GM21619 (cell line): ENCODE measurements around the gene MEG3.

Source experiments
- ATAC-seq: cut with Tn5 transposase; IDR thresholded peaks from one replicate; pipeline ENCODE4 v1.9.1; 2021; ENCODE audit not compliant: unreplicated experiment

The MEG3 gene

GRCh38 chr14:100825713-100826331 lies at the start of gene MEG3:
Gene MEG3 (plus strand): TSS chr14:100826118.
- ATAC-seq = no peak

GRCh38 chr14:100776681-100777365 lies 49.1 kb upstream of the MEG3 start:
- no peak for ATAC-seq

GRCh38 chr14:100777366-100777817 lies 48.5 kb upstream of the MEG3 start:
- ATAC-seq = no peak

- no peak for ATAC-seq
Measured at GRCh38 chr14:100777818-100778525, 47.9 kb upstream of the MEG3 start.

- no peak for ATAC-seq
Measured at GRCh38 chr14:100778526-100778882, 47.4 kb upstream of the MEG3 start.

GRCh38 chr14:100778951-100779690 lies 46.8 kb upstream of the MEG3 start:
- no peak for ATAC-seq

GRCh38 chr14:100779691-100780080 lies 46.2 kb upstream of the MEG3 start:
- no peak for ATAC-seq

GRCh38 chr14:100780246-100780645 lies 45.7 kb upstream of the MEG3 start:
- no peak for ATAC-seq

- ATAC-seq = no peak
Measured at GRCh38 chr14:100780646-100781355, 45.1 kb upstream of the MEG3 start.

GRCh38 chr14:100781952-100782351 lies 44.0 kb upstream of the MEG3 start:
- ATAC-seq = no peak

- no peak for ATAC-seq
Measured at GRCh38 chr14:100782516-100783320, 43.2 kb upstream of the MEG3 start.

- no peak for ATAC-seq
Measured at GRCh38 chr14:100783630-100784370, 42.1 kb upstream of the MEG3 start.

- no peak for ATAC-seq
Measured at GRCh38 chr14:100784523-100785337, 41.2 kb upstream of the MEG3 start.

GRCh38 chr14:100785338-100785615 lies 40.6 kb upstream of the MEG3 start:
- no peak for ATAC-seq

GRCh38 chr14:100785626-100786025 lies 40.3 kb upstream of the MEG3 start:
- ATAC-seq = no peak

GRCh38 chr14:100786131-100786530 lies 39.8 kb upstream of the MEG3 start:
- ATAC-seq = no peak

GRCh38 chr14:100786576-100787219 lies 39.2 kb upstream of the MEG3 start:
- no peak for ATAC-seq

GRCh38 chr14:100787659-100788058 lies 38.3 kb upstream of the MEG3 start:
- no peak for ATAC-seq
